Gastroesophageal sphincter (tissue), 4 donors: ENCODE results near the gene DUSP10. TPM values are rescaled to one million over a fixed set of nuclear protein-coding genes. Genes with fewer than 3 reads are reported as not detected.

Source experiments
- ATAC-seq: fragments of 150-250 bp; one replicate; pipeline ENCODE4 v1.9.1; 2016; ENCODE audit warnings: mild to moderate bottlenecking, moderate library complexity
- H3K27ac ChIP-seq, 4 donors: fragments of 200-600 bp; sonication (generic) in 3 of 4; 1 replicate in 3 of 4; 2 replicates in 1 of 4; pipeline ENCODE4 v1.5.1; 2016 to 2019
- H3K27me3 ChIP-seq: fragments of 200-600 bp; sonication (generic); one replicate; pipeline ENCODE4 v1.5.1; 2019
- H3K36me3 ChIP-seq, 2 donors: fragments of 200-600 bp; sonication (generic); one replicate each; pipeline ENCODE4 v1.5.1; 2019; ENCODE audit warnings: control low read depth in 1 of 2
- H3K4me1 ChIP-seq, 3 donors: fragments of 200-600 bp; sonication (generic); 1 replicate in 2 of 3; 2 replicates in 1 of 3; pipeline ENCODE4 v1.5.1; 2016 to 2019; ENCODE audit warnings: control low read depth in 2 of 3
- H3K4me3 ChIP-seq, 2 donors: fragments of 200-600 bp; sonication (generic); one replicate each; pipeline ENCODE4 v1.5.1; 2019; ENCODE audit warnings: mild to moderate bottlenecking in 1 of 2, moderate library complexity in 1 of 2
- H3K9me3 ChIP-seq, 3 donors: fragments of 200-600 bp; sonication (generic); one replicate each; pipeline ENCODE4 v1.5.1; 2017 to 2019; ENCODE audit warnings: control low read depth in 2 of 3
- EP300 ChIP-seq: sonication (generic); formaldehyde crosslinking; IDR thresholded peaks from one replicate; pipeline ENCODE4 v1.6.1; 2017; ENCODE audit warnings: antibody characterized with exemption, mild to moderate bottlenecking
- POLR2A ChIP-seq, 2 donors: fragments of 450-650 bp; IDR thresholded peaks; one replicate each; pipeline ENCODE4 v1.6.1; 2017; ENCODE audit warnings: antibody characterized with exemption in 2 of 2, mild to moderate bottlenecking in 2 of 2, moderate library complexity in 1 of 2
- POLR2AphosphoS5 ChIP-seq: sonication (generic); formaldehyde crosslinking; IDR thresholded peaks from one replicate; pipeline ENCODE4 v1.6.1; 2017; ENCODE audit warnings: antibody characterized with exemption
- WGBS, 2 donors: methylation state at CpG; one replicate each; pipeline ENCODE4 v1.1.5; 2018; ENCODE audit warnings: low coverage in 1 of 2; 5-methylcytosine and 5-hydroxymethylcytosine counted together
- total RNA-seq, 4 donors: library from RNA; depleted of rRNA; stranded (reverse); fragments of >200 nt; gene quantifications; one replicate each; pipeline ENCODE4 v1.1.0, GENCODE V29; 2016
- TF ChIP-seq, protein P1 (sequence below), 4 experiments: fragments of 200-600 bp in 2 of 4; fragments of 450-650 bp in 2 of 4; sonication (generic) in 1 of 4; IDR thresholded peaks; one replicate each; pipeline ENCODE4 v1.5.1; 2017 to 2019; ENCODE audit warnings: antibody characterized with exemption in 4 of 4, mild to moderate bottlenecking in 2 of 4, moderate library complexity in 2 of 4

DUSP10 gene
- total RNA-seq, 4 donors from 2014 or later, result 3.5 to 12.0 (median 5.3) TPM

DNA sequence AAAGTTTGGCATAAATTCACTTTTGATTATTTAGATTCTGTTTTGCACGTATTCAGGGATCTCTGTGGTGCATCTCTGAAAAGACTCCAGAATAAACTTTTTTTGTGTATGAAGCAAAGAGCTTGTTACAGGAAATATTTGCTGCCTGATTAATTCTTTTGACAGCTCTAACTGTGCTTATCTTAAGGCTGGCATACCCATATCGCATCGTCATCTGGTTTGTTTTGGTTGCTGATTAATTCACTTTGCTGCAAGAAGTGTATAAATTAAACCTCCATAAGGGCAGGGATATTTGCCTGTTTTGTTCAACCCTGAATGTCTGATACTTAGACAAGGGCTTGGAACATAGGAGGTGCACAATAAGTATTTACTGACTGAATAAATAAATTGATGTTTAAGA is 17.5 kb upstream of the DUSP10 start:
- TF ChIP-seq EP300 (no peak), POLR2A (IDR thresholded peaks at IDR 0.05) (no peak), POLR2AphosphoS5 (no peak)
- TF ChIP-seq, protein P1, sequence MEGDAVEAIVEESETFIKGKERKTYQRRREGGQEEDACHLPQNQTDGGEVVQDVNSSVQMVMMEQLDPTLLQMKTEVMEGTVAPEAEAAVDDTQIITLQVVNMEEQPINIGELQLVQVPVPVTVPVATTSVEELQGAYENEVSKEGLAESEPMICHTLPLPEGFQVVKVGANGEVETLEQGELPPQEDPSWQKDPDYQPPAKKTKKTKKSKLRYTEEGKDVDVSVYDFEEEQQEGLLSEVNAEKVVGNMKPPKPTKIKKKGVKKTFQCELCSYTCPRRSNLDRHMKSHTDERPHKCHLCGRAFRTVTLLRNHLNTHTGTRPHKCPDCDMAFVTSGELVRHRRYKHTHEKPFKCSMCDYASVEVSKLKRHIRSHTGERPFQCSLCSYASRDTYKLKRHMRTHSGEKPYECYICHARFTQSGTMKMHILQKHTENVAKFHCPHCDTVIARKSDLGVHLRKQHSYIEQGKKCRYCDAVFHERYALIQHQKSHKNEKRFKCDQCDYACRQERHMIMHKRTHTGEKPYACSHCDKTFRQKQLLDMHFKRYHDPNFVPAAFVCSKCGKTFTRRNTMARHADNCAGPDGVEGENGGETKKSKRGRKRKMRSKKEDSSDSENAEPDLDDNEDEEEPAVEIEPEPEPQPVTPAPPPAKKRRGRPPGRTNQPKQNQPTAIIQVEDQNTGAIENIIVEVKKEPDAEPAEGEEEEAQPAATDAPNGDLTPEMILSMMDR (IDR thresholded peaks at IDR 0.05), result no peak
- WGBS, 2 donors, result 61 to 83% methylated on average over 3 of the region's 3 CpGs
- no peak overlapping the region for H3K27ac ChIP-seq
- H3K4me1 ChIP-seq, result no peaks in the 10 kb centered on the region
- no peak overlapping the region for H3K4me3 ChIP-seq
- no peaks in the 10 kb centered on the region for H3K9me3 ChIP-seq
- no peaks in the 10 kb centered on the region for H3K36me3 ChIP-seq
- H3K27me3 ChIP-seq, result no peaks in the 10 kb centered on the region
- ATAC-seq, result no peak

DNA sequence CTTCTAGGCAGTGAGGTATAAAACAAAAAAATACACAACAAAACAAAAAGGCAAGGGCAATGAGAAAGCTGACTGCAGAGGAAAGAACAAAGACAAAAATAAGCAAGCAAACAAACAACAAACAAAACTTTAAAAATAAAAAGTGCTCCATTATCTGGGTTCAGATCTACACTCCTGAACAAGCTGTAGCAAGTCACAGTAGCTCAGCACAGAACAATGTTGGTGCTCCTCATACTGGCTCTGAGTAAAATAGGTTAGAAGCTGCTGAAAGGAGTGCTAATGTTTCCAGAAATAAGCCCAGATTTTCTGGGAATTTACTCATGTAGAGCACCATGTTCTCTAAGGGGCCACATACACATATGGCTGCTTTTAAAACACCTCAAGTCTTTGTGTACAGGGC is 16.6 kb upstream of the DUSP10 start:
- no peak overlapping the region for H3K4me3 ChIP-seq
- TF ChIP-seq POLR2AphosphoS5, result no peak
- no peak overlapping the region for H3K27ac ChIP-seq
- H3K36me3 ChIP-seq, result no peaks in the 10 kb centered on the region
- no peak for ATAC-seq
- no peaks in the 10 kb centered on the region for H3K9me3 ChIP-seq
- H3K4me1 ChIP-seq, result no peaks in the 10 kb centered on the region
- no peaks in the 10 kb centered on the region for H3K27me3 ChIP-seq

DNA sequence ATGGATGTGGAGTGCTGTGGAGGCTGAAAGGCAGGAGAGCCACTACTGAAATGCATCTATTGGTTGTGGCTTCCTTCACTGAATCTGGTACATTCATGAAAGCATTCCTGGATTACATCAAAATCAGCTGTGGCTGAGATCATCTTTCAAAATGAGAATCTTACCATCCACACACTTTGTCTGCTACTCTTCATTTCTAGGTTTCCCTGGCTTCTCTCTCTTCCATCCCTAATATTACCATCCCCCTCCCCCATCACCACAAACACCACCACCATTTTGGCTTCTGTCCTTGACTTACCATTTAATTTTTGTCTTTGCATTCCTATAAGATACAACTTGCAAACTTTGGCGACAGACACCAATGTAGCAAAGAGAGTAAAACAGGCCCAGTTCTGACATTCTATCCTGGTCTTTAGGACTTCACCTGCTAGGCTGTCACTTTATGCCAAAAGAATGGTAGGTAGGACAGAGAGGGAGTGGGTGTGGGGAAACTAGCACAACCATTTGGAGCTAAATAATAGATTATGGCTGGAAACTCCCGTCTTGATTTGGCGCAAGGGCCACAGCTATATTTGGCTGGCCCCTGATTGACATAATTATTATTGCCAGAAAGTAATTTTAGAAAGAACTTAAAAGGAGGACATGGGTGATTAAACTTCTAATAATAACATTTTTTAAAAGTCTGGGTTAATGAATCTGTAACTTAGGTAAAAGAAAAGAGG is 15.1 kb upstream of the DUSP10 start:
- no peaks in the 10 kb centered on the region for H3K36me3 ChIP-seq
- no peaks in the 10 kb centered on the region for H3K9me3 ChIP-seq
- WGBS, 2 donors, result 51 to 79% methylated on average over 2 to 3 of the region's 3 CpGs
- no peak overlapping the region for H3K4me3 ChIP-seq
- H3K4me1 ChIP-seq, result no peaks in the 10 kb centered on the region
- ATAC-seq, result no peak
- TF ChIP-seq POLR2A (IDR thresholded peaks at IDR 0.05) (no peak), EP300 (no peak), POLR2AphosphoS5 (no peak)
- TF ChIP-seq, protein P1 (IDR thresholded peaks at IDR 0.05), result no peak
- H3K27me3 ChIP-seq, result no peaks in the 10 kb centered on the region
- H3K27ac ChIP-seq, result no peak overlapping the region

DNA sequence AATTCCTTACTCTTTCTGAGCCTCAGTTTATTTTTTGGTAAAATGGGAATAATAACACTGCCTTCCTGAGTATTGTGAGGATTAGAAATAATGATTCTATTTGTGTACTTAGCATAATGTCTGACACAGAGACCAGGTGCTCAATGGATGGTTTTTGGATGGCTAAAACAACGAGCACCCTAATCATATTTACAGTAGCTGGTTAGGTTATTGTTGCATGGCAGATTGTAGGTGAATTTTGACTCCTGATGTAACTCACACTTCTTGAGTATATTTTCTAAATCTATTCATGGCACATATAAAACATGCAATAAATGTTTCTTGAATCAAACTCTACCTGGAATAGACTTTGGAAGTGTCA is 11.9 kb upstream of the DUSP10 start:
- H3K36me3 ChIP-seq, result no peaks in the 10 kb centered on the region
- 100% methylated on average over 1 of the region's 1 CpG for WGBS, 2 donors
- H3K4me3 ChIP-seq, result no peak overlapping the region
- H3K27ac ChIP-seq, result no peak overlapping the region
- TF ChIP-seq, protein P1 (IDR thresholded peaks at IDR 0.05), result no peak
- no peak for TF ChIP-seq POLR2AphosphoS5
- no peak for ATAC-seq
- no peaks in the 10 kb centered on the region for H3K9me3 ChIP-seq
- H3K4me1 ChIP-seq, result no peaks in the 10 kb centered on the region
- H3K27me3 ChIP-seq, result no peaks in the 10 kb centered on the region

DNA sequence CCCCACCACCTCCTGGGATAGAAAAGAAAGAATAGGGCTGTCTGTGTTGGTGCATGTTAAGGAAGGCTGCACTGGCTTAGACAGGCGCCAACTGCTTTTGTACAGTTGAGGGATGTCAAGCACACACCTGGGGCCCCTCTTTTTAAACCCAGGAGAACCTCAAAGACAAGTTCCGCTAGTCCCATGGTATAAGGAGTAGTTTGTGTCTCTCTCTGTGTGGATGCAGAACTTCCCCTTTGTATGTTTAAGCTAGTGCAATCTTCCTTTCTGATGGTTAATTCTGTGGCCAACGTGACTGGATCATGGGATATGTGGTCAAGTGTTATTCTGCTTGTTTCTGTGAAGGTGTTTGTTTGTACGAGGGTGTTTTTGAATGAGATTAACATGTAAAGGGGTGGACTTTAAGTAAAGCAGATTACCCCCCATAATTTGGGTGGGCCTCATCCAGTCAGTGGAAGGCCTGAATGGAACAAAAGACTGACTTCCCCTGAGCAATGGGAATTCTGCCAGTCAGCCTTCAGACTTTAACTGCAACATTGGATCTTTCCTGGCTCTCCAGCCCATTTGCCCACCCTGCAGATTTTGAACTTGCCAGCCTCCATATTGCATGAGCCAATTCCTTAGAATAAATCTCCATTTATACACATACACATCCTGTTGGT is 9.5 kb upstream of the DUSP10 start:
- Histone ChIP-seq H3K4me1 (no peaks in the 10 kb centered on the region), H3K36me3 (no peaks in the 10 kb centered on the region), H3K27ac (no peak overlapping the region), H3K9me3 (no peaks in the 10 kb centered on the region), H3K4me3 (no peak overlapping the region), H3K27me3 (no peaks in the 10 kb centered on the region)
- TF ChIP-seq, protein P1 (IDR thresholded peaks at IDR 0.05), result no peak
- TF ChIP-seq POLR2A (IDR thresholded peaks at IDR 0.05), result no peak
- TF ChIP-seq EP300, result no peak
- TF ChIP-seq POLR2AphosphoS5, result no peak
- 77 to 87% methylated on average over 2 to 4 of the region's 4 CpGs for WGBS, 2 donors
- ATAC-seq, result no peak
